ENCODE results near the gene HSPB9. TPM values are rescaled to one million over a fixed set of nuclear protein-coding genes. Genes with fewer than 3 reads are reported as not detected.

HSPB9 gene
- total RNA-seq, 1 donor from 2014 or later, result not detected

- no peak overlapping the region for H3K27ac Mint-ChIP-seq
- no peaks in the 10 kb centered on the region for H3K9me3 Mint-ChIP-seq
- H3K4me3 Mint-ChIP-seq (ENCODE audit: low read depth), result no peak overlapping the region
- peaks cover 18% of the 10 kb centered on the region for H3K27me3 Mint-ChIP-seq (ENCODE audit: low read depth)
- no peaks in the 10 kb centered on the region for H3K4me1 Mint-ChIP-seq (ENCODE audit: low read depth)
- H3K36me3 Mint-ChIP-seq (ENCODE audit: low read depth), result no peaks in the 10 kb centered on the region
- intact Hi-C loops (cut with micrococcal nuclease), result no loop called here
- DNase-seq (ENCODE audit: low spot score), result no peak
These were observed 31.4 kb upstream of the HSPB9 start for GRCh38 chr17:42090964-42091790.

- intact Hi-C loops (cut with micrococcal nuclease), result no loop called here
- no peaks in the 10 kb centered on the region for H3K4me1 Mint-ChIP-seq (ENCODE audit: low read depth)
- H3K27ac Mint-ChIP-seq, result no peak overlapping the region
- H3K36me3 Mint-ChIP-seq (ENCODE audit: low read depth), result no peaks in the 10 kb centered on the region
- no peak overlapping the region for H3K4me3 Mint-ChIP-seq (ENCODE audit: low read depth)
- DNase-seq (ENCODE audit: low spot score), result no peak
- peaks cover 30% of the 10 kb centered on the region for H3K27me3 Mint-ChIP-seq (ENCODE audit: low read depth)
- H3K9me3 Mint-ChIP-seq, result no peaks in the 10 kb centered on the region
These were observed 29.7 kb upstream of the HSPB9 start for GRCh38 chr17:42092939-42093338.

- intact Hi-C loops (cut with micrococcal nuclease), result no loop called here
- no peaks in the 10 kb centered on the region for H3K4me1 Mint-ChIP-seq (ENCODE audit: low read depth)
- peaks cover 27% of the 10 kb centered on the region for H3K27me3 Mint-ChIP-seq (ENCODE audit: low read depth)
- no peak overlapping the region for H3K4me3 Mint-ChIP-seq (ENCODE audit: low read depth)
- no peaks in the 10 kb centered on the region for H3K9me3 Mint-ChIP-seq
- no peak overlapping the region for H3K27ac Mint-ChIP-seq
- H3K36me3 Mint-ChIP-seq (ENCODE audit: low read depth), result no peaks in the 10 kb centered on the region
- no peak for DNase-seq (ENCODE audit: low spot score)
These were observed 28.1 kb upstream of the HSPB9 start for GRCh38 chr17:42094375-42095069.

- no peak overlapping the region for H3K27ac Mint-ChIP-seq
- H3K9me3 Mint-ChIP-seq, result no peaks in the 10 kb centered on the region
- intact Hi-C loops (cut with micrococcal nuclease), result no loop called here
- H3K27me3 Mint-ChIP-seq (ENCODE audit: low read depth), result peaks cover 20% of the 10 kb centered on the region
- no peak for DNase-seq (ENCODE audit: low spot score)
- no peak overlapping the region for H3K4me3 Mint-ChIP-seq (ENCODE audit: low read depth)
- H3K36me3 Mint-ChIP-seq (ENCODE audit: low read depth), result peaks cover 3% of the 10 kb centered on the region
- H3K4me1 Mint-ChIP-seq (ENCODE audit: low read depth), result no peaks in the 10 kb centered on the region
These were observed 26.1 kb upstream of the HSPB9 start for GRCh38 chr17:42096360-42097111.

GRCh38 chr17:42097691-42098631 is 24.6 kb upstream of the HSPB9 start, which contains the start of gene ZNF385C:
Gene ZNF385C (minus strand): TSS chr17:42098473. CDS start chr17:42063056, 35,417 bp downstream.
- Mint-ChIP-seq H3K36me3 (ENCODE audit: low read depth) (peaks cover 8% of the 10 kb centered on the region), H3K4me1 (ENCODE audit: low read depth) (no peaks in the 10 kb centered on the region), H3K4me3 (ENCODE audit: low read depth) (no peak within 1 kb of the TSS), H3K27ac (no peak within 1 kb of the TSS), H3K9me3 (no peaks in the 10 kb centered on the region), H3K27me3 (ENCODE audit: low read depth) (peaks cover 19% of the 10 kb centered on the region)
- DNase-seq (ENCODE audit: low spot score), result no peak
- intact Hi-C loops (cut with micrococcal nuclease), result no loop called here

- Mint-ChIP-seq H3K27ac (no peak overlapping the region), H3K4me1 (ENCODE audit: low read depth) (no peaks in the 10 kb centered on the region), H3K4me3 (ENCODE audit: low read depth) (no peak overlapping the region), H3K9me3 (no peaks in the 10 kb centered on the region), H3K27me3 (ENCODE audit: low read depth) (peaks cover 19% of the 10 kb centered on the region), H3K36me3 (ENCODE audit: low read depth) (peaks cover 14% of the 10 kb centered on the region)
- no peak for DNase-seq (ENCODE audit: low spot score)
- intact Hi-C loops (cut with micrococcal nuclease), result no loop called here
These were observed 23.7 kb upstream of the HSPB9 start for GRCh38 chr17:42098730-42099399.

- H3K4me1 Mint-ChIP-seq (ENCODE audit: low read depth), result no peaks in the 10 kb centered on the region
- intact Hi-C loops (cut with micrococcal nuclease), result loop anchor here (1.0 kb wide), 2 partner anchors 34 to 76 kb away; no protein-coding TSS in a partner anchor
- peak; percentile 46 for DNase-seq (ENCODE audit: low spot score)
These were observed 20.9 kb upstream of the HSPB9 start for GRCh38 chr17:42101513-42102292.

GRCh38 chr17:42103221-42103954 is 19.2 kb upstream of the HSPB9 start:
- peaks cover 2% of the 10 kb centered on the region for H3K27me3 Mint-ChIP-seq (ENCODE audit: low read depth)
- no peak for DNase-seq (ENCODE audit: low spot score)
- H3K4me3 Mint-ChIP-seq (ENCODE audit: low read depth), result no peak overlapping the region
- peaks cover 8% of the 10 kb centered on the region for H3K4me1 Mint-ChIP-seq (ENCODE audit: low read depth)
- intact Hi-C loops (cut with micrococcal nuclease), result no loop called here
- H3K9me3 Mint-ChIP-seq, result no peaks in the 10 kb centered on the region
- no peak overlapping the region for H3K27ac Mint-ChIP-seq
- peaks cover 24% of the 10 kb centered on the region for H3K36me3 Mint-ChIP-seq (ENCODE audit: low read depth)

More at GRCh38 chr17:42101513-42102292, 20.9 kb upstream of the HSPB9 start:
- peaks cover 13% of the 10 kb centered on the region for H3K27me3 Mint-ChIP-seq (ENCODE audit: low read depth)
- H3K36me3 Mint-ChIP-seq (ENCODE audit: low read depth), result peaks cover 18% of the 10 kb centered on the region
- H3K4me3 Mint-ChIP-seq (ENCODE audit: low read depth), result no peak overlapping the region
- no peaks in the 10 kb centered on the region for H3K9me3 Mint-ChIP-seq
- H3K27ac Mint-ChIP-seq, result no peak overlapping the region

GRCh38 chr17:42104264-42104663 is 18.3 kb upstream of the HSPB9 start:
- Mint-ChIP-seq H3K27ac (no peak overlapping the region), H3K9me3 (no peaks in the 10 kb centered on the region), H3K4me3 (ENCODE audit: low read depth) (no peak overlapping the region), H3K36me3 (ENCODE audit: low read depth) (peaks cover 32% of the 10 kb centered on the region), H3K4me1 (ENCODE audit: low read depth) (peaks cover 15% of the 10 kb centered on the region), H3K27me3 (ENCODE audit: low read depth) (peaks cover 2% of the 10 kb centered on the region)
- intact Hi-C loops (cut with micrococcal nuclease), result no loop called here
- DNase-seq (ENCODE audit: low spot score), result no peak

GRCh38 chr17:42106009-42106408 is 16.6 kb upstream of the HSPB9 start:
- no peak for DNase-seq (ENCODE audit: low spot score)
- H3K4me3 Mint-ChIP-seq (ENCODE audit: low read depth), result no peak overlapping the region
- no peaks in the 10 kb centered on the region for H3K27me3 Mint-ChIP-seq (ENCODE audit: low read depth)
- intact Hi-C loops (cut with micrococcal nuclease), result loop anchor here (2.0 kb wide), 1 partner anchor 39 kb away; no protein-coding TSS in a partner anchor
- no peak overlapping the region for H3K27ac Mint-ChIP-seq
- H3K4me1 Mint-ChIP-seq (ENCODE audit: low read depth), result peaks cover 24% of the 10 kb centered on the region
- H3K36me3 Mint-ChIP-seq (ENCODE audit: low read depth), result peaks cover 38% of the 10 kb centered on the region
- H3K9me3 Mint-ChIP-seq, result no peaks in the 10 kb centered on the region

Measured in activated T-helper 2 cell treated with anti-CD3 and anti-CD28 coated beads, Interferon-gamma antibody, Interleukin-2, Interleukin-4, amounts not matched to agents 10 μg/mL and 5 μg/mL and 100 μg/mL, durations not matched to agents 14 hours and 24 hours and 36 hours (primary cell).